Measurements from ENCODE around the gene SIK1.

The SIK1 gene

GRCh38 chr21:43365611-43366426 is 61.1 kb downstream of the SIK1 start:
- DNase-seq, result no peak

GRCh38 chr21:43364851-43365424 is 62.0 kb downstream of the SIK1 start:
- no peak for DNase-seq

Data from fibroblast of skin of right biceps (primary cell).